GM19372 (cell line): ENCODE results near the gene OR10H1.
"Not testable (repeated sequence)": the region's sequence is repeated elsewhere in the genome, so short reads cannot be mapped to it uniquely, and the experiment has no call there.

Experiments
- ATAC-seq: cut with Tn5 transposase; IDR thresholded peaks from one replicate; pipeline ENCODE4 v1.9.1; 2021; ENCODE audit warnings: mild to moderate bottlenecking, low read depth, moderate library complexity; ENCODE audit not compliant: unreplicated experiment

Gene OR10H1

DNA sequence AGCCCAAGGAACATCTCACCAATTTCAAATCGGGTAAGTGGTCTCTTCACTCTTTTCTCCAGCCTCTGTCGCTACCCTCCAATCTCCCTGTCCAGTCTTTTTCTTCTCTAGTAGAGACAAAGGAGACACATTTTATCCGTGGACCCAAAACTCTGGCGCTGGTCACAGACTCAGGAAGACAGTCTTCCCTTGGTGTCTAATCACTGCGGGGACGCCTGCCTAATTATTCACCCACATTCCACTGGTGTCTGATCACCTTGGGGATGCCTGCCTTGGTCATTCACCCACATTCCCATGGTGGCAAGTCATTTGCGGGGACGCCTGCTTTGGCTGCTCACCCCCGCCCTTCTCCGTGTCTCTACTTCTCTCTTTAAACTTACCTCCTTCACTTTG, 13.8 kb upstream of the OR10H1 start:
- ATAC-seq: no peak

DNA sequence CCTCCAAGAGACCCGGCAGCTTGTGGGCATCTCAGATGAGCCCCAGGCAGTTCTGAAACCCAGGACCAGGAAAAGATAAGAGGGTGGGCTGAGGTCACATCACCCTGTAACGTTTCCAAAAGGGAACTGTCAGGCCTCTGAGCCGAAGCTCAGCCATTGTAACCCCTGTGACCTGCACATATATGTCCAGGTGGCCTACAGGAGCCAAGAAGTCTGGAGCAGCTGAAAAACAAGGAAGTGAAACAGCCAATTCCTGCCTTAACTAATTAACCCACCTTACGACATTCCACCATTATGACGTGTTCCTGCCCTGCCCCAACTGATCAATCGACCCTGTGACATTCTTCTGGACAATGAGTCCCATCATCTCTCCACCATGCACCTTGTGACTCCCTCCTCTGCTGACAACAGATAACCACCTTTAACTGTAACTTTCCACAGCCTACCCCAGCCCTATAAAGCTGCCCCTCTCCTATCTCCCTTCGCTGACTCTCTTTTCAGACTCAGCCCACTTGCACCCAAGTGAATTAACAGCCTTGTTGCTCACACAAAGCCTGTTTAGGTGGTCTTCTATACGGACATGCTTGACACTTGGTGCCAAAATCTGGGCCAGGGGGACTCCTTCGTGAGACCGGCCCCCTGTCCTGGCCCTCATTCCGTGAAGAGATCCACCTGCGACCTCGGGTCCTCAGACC, 13.3 kb upstream of the OR10H1 start:
- not testable (repeated sequence) for ATAC-seq

DNA sequence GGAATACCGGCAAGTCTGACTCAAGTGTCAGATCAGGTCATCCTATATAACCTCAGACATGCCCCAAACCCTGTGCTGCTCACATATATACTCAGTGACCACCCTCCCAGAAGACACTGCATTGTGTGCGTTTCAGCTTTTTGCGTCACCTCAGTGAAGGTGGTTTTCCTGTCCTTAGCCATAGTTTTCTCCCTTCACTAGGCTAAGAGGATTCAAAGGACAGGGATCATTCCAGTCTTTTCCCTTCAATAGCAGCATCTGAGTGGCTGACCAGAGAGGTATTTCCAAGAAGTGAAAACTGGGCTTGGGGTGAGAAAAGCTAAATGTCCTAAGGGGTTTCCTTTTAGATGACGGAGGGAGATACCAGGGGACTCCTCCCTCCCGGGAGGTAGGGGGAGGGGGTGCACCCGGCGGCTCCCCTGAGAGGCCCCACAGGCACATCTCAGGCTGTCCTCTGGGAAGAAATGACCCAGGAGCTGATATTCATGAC, 12.7 kb upstream of the OR10H1 start:
- no peak for ATAC-seq

DNA sequence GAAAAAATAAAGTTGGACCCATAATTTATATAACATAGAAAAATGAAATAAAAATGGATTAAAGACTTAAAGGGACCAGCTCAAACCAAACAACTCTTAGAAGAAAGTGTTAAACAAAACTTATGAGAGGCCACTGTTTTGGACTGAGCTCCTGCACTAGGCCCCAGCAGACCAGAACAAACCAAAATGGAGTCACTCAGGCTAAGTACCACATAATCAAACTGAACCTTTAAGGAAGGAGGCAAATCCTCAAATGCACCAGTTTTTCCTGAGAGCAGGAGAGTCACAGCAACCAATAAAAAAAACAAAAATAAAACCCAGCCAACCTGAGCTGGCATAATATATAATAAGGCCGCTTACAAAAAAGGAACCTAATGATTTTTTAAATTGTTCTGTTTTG, 10.3 kb upstream of the OR10H1 start:
- ATAC-seq: no peak

DNA sequence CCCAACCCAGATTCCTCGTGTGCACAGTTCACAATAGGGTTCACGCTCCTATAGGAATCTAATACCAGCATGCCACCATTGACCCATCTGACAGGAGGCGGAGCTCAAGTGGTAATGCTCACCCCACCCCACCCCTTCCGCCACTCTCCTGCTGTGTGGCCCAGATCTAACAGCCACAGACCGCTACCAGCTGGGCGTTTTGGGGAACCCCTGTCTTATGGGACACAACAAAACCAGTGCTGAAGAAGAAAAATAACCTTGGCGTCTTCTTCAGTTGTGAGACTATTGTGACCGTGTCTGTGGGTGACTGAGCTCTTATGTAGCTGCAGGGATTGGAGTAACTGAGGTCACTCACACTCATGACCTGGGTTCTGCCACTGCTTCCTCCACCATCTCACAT, 5.2 kb upstream of the OR10H1 start:
- no peak for ATAC-seq

DNA sequence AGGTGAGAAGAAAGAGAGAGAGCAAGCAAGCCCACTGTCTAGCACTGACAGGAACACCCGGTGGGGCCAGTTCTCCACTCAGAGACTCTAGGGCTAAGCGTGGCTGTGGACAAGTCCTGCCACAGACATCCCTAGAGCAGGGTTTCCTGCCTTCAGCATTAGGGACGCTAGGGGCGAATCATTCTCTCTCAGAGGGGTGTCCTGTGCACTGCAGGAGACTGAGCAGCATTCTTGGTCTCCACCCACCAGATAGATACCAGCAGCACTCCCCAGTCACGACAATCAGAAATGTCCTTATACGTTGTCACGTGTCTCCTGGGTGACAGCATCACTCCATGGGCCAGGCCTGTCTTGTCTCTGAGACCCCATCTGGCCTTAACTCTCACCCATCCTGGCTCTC, 1.5 kb downstream of the OR10H1 start:
- ATAC-seq: no peak

DNA sequence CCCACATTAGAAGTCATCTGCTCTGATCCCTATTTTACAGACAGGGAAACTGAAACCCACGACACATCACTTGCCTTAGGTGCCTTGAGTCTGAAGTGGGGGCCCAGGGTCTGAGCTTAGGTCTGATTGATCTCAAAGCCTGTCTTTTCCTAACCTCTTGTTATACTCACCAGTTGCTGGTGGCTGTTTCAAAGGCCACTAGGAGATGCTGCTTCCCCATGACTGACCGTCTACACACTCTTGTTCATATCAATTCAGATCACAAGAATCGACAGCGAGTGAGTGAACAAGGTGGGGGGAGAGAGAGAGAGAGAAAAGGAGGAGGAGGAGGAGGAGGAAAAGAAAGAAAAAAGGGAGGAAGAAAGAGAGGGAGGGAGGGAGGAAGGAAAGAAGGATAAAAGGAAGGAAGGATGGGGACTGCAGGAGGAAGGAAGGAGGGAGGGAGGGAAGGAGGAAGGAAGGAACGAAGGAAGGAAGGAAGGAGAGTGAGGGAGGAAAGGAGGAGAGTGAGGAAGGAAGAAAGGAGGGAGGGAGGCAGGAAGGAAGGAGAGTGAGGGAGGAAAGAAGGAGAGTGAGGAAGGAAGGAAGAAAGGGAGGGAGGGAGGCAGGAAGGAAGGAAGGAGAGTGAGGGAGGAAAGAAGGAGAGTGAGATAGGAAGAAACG, 3.3 kb downstream of the OR10H1 start:
- ATAC-seq: no peak

DNA sequence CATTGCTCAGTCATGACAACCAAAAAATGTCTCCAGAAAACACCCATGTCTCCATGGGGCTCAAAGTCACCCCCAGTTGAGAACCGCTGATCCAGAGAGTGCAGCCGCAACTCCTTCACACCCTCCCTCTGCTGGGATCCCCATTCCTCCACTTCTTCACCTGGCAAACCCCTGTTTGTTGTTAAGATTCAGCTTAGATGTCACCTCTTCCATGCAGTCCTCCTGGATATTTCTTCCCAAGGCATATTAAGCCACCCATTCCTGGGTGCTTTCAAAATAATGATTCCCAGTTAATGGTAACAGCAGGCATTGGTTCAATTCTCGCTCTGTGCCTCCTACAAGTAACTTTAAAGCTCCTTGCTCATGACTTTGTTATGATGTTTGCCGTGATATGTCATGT, 4.0 kb downstream of the OR10H1 start:
- no peak for ATAC-seq

DNA sequence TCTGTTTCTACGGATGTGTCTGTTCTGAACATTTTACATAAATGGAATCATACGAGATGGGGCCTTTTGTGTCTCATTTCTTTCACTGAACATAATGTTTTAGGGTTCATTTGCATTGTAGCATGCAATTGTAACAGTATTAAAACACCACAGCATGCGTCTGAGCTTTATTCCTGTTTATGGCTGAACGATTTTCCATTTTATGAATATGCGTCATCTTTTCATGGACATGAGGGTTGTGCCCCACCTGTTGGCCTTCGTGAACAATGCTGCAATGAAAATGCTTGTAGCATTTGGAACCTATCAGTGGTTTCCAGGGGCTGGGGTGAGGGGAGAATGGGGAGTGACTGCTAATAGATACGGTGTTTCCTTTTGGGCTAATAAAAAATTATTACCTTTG, 5.1 kb downstream of the OR10H1 start:
- no peak for ATAC-seq

DNA sequence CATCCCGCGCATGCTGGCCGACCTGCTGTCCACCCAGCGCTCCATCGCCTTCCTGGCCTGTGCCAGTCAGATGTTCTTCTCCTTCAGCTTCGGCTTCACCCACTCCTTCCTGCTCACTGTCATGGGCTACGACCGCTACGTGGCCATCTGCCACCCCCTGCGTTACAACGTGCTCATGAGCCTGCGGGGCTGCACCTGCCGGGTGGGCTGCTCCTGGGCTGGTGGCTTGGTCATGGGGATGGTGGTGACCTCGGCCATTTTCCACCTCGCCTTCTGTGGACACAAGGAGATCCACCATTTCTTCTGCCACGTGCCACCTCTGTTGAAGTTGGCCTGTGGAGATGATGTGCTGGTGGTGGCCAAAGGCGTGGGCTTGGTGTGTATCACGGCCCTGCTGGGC, 21.2 kb downstream of the OR10H1 start:
- not testable (repeated sequence) for ATAC-seq

DNA sequence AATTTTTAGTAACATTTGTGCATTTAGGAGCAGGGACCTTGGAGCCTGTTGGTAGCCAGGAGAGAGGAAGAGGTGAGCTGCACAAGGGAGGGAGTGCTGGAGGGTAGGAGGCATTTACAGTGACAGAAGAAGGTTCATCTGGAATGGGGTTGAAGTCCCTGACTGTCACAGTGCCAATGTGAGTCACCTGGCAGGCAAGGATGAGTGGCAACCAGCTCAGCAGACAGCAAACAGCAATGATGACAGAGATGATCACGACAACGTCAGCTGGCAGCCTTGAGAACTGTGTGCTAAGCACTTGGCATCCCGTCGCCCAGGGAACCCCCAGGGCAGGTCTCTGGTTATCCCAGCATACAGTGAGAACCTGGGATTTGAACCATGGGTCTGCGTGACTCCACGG, 25.4 kb downstream of the OR10H1 start:
- ATAC-seq: no peak

DNA sequence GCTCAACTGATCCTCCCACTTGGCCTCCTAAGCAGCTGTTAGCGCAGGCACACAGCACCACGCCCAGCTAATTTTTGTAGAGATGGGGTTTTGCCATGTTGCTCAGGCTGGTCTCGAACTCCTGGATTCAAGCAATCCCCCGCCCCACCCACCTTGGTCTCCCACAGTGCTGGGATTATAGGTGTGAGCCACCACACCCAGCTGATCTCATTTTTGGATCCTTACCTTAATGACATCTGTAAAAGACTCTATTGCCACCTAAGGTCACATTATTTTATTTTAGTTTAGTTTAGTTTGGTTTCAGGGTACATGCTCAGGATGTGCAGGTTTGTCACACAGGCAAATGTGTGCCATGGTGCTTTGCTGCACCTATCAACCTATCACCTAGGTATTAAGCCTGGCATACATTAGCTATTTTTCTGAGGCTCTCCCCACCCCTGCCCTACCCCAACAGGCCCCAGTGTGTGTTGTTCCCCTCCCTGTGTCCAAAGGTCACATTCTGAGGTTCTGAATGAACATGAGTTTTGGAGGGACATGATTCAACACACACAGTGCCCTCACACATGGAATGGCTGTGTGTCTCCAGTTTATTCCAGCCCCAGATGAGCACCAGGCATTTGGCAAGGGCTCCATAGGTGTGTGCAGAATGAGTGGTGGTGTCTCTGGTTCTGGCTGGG, 26.7 kb downstream of the OR10H1 start:
- no peak for ATAC-seq

DNA sequence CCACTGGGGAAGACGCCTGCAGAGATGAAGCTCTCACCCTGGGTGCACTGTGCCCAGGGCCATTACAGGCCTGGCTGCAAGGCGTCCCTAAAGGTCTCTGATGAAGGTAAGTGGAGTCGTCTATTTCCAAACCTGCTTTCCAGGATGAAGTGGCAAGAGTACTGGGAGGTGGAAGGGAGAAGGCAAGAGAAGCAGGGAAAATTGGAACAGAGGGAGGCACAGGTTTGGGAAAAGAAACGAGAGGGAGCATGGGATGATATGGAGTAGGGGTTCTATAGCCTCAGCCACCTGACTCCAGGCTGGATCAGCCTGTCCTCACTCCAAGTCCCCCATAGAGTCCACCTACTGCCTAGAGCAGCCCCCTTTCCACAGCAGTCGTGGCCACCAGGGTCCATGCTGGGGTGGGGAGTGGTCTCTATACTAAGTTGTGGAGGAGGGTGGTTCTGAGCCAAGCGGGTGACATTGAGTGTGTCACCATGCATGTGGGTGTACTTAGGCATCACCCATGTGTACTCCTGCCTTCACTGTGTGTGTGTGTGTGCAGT, 27.8 kb downstream of the OR10H1 start, which contains the start of gene OR10H5:
Gene OR10H5 (plus strand): TSS at position 51 of the 545 bp plus-strand sequence. CDS start 6,388 bp downstream, outside the sequence.
- no peak for ATAC-seq

DNA sequence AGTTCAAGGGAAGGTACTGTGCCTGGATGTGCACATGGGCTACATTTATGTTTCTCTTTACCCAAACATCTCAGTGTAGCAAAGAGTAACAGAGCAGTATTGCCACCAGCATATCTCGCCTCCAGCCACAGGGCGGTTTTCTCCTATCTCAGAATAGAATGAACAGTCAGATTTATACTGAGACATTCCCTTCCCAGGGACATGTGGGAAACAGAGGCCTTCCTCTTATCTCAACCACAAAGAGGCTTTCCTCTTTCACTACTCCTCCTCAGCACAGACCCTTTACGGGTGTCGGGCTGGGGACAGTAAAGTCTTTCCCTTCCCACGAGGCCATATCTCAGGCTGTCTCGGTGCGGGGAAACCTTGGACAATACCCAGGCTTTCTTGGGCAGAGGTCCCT, 32.6 kb downstream of the OR10H1 start:
- not testable (repeated sequence) for ATAC-seq

DNA sequence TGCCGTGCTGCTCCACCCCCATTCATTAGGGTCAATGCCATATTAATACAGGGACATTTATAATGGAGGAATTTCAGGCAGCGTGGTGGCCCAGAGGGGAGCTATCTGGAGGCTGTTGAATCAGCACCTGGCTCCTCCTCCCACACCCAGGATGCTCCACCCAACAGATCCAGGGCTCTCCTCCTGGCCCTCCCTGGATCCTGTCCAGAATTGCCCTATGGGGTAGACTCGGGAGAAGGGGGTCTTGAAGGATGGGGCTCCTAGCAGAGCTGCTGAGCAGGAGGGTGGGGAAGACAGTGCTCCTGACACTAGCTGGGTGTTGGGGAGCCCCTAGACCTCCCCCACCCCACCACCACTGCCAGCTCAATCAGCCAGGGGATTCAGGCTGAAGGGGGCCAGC, 33.3 kb downstream of the OR10H1 start:
- no peak for ATAC-seq

DNA sequence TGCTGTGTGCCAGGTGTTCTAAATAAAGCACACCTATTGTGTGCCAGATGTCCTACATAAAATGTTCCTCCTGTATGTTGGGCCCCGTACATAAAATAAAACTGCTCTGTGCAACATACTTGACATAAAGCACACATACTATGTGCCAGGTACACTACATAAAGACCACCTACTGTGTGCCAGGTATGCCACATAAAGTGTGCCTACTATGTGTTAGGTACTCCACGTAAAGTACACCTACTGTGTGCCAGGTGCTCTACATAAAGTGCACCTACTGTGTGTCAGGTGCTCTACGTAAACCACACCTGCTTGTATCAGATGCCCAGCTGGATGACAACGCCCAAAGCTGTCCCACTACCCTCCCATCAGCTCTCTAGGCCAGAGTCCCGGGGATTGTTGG, 33.8 kb downstream of the OR10H1 start:
- ATAC-seq: no peak

DNA sequence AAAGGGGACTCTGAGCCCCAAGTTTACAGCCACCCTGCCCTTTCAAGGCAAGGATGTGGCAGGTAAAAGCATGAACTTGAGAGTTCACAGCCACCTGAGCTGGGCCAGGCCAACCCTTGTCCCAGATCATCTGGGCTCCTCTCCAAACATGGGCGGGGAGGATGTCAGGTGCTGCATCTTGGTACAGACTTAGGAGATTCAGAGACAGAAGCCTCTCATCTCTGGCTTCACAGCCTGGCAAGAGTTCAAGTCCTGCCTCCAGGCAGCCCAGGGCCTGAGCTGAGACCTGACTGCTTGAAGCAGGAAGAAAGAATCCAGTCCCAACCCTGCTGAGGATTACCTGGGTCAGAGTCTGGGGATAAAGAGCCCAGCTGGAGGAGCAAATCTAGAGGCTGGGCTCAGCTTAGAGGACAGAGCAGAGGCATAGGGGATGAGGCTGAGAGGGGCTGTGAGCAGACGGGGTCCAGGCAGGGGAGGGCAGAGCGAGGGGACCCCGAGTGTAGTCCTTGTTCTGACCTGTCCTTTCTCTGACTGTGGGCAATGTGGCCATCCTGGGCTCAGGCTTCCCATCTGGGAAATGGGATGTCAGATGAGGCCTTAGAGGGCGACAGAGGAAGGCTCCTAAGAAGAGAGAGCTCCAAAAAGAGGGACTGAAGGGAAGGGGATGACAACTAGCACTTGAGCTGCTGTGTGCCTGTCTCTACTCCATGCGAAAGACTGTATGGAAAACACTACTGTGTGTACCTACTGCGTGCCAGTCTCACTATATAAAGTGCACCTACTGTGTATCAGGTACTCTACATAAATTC, 34.6 kb downstream of the OR10H1 start:
- no peak for ATAC-seq

DNA sequence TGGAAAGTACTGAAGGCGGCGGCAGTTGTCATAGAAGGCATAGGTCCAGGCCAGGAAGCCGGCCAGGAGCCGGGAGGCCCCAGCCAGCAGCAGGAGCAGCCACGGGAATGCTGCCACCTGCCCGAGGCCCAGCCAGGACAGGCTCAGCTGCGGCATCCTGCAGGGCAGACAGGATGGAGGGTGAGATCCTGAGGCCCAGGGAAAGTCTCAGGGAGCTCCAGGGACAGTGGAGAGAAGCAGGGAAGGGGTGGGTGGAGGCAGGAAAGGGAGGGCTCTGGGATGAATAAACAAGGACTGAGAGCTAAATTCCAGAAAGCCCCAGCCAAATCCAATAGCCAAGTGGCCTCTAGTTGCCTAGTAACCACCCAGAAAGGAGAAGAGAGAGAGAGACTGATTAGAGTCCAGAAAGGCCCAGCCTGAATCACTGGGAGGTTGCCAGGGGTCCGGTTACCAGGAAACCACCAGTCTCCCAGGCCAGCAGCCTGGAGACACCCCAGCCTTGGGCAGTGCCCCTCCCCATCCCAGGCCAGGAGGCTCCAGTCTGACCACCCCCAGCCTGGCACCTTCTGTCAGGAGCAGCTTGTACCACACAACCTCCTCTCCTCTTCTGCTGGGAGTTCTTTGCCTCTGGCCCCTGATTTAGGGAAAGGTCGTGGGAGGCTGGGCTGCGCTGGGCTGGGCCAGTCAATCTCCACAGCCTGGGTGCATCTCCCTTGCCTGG, 35.5 kb downstream of the OR10H1 start:
- no peak for ATAC-seq

DNA sequence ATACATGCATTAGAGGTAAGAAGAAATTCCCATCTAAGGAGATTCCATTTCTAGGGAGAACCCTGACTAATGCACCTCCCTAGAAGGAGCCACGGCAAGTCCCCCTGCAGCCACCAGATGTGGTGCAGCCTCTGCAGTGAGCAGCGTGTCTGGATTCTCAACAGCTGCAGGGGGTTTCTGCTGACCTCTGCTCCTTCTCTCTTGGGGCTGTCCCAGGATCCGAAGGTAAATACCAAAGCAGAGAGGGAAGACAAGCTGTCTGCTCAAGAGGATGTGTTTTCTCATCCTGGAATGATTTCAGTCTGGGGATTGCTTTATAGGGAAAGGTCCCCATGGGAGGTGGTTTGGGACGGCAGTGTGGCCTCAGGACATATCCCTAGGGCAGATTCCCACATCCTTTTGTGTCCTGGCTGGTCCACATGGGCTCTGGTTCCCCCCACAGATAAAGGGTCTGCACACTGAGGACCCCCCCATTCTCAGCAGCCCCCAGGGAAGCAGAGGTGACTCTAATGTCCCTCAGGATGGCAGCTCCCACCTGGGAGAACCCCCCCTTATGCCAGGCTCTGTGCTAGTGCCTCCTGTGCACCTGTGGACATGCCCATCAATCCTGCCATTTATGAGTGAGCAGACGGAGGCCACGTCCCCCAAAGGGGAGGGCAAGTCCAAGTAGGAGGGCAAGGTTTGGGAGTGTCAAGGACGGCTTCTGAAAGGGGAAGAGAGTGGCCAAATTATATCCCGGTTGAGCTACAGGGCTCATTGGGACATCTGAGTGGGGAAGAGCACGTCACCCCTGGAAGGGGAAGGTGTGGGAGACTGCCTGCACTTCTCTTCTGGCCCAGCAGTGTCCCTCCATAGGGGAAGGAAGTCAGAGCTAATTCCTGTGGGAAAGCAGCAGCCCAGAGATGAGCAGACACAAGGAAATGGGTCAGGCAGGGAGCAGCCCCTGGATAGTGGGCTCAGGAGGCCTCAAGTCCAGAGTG, 38.2 kb downstream of the OR10H1 start:
- ATAC-seq: no peak
